ENCODE data around the gene ADARB1.

GRCh38 chr21:45136500-45136899, 62.1 kb downstream of the ADARB1 start:
- TF ChIP-seq CTCF (conservative IDR thresholded peaks at IDR 0.05; ENCODE audit: low read depth, low read length) (no peak), EZH2 (IDR thresholded peaks at IDR 0.05; ENCODE audit: borderline replicate concordance, low read depth, low read length, poor library complexity, severe bottlenecking) (no peak)
